GM10248 (cell line): ENCODE data around the gene ACTR3.
"Not testable (repeated sequence)": the region's sequence is repeated elsewhere in the genome, so short reads cannot be mapped to it uniquely, and the experiment has no call there.

Experiments used
- CTCF ChIA-PET: fragments of 300-600 bp; sonication (Branson Sonifier 250); formaldehyde crosslinking; extraction: SDS; loops from one replicate; lab custom pipeline; 2021; ENCODE audit warnings: antibody characterized with exemption; lab: Yijun Ruan, JAX
- POLR2A ChIA-PET: fragments of 350-650 bp; sonication (Branson Sonifier 250); formaldehyde crosslinking; extraction: SDS; loops from one replicate; lab custom pipeline; 2020; ENCODE audit warnings: antibody characterized with exemption; lab: Yijun Ruan, JAX
- DNase-seq: peaks from one replicate; pipeline ENCODE4 v3.0.0; 2012; ENCODE audit errors: extremely low spot score
- CTCF ChIP-seq: IDR thresholded peaks from 2 replicates; pipeline ENCODE4 v1.5.1; 2012; ENCODE audit warnings: mild to moderate bottlenecking, low read depth; ENCODE audit errors: extremely low read depth, missing control alignments, control extremely low read depth

Gene ACTR3

GRCh38 chr2:113889471-113890252 lies at the start of gene ACTR3:
TSS of gene ACTR3 (plus strand) at chr2:113890089. CDS start at chr2:113890280, 191 bp downstream.
- CTCF ChIA-PET, result interaction anchor here (0.8 to 1.4 kb wide), 2 partner anchors 17 to 44 kb away, joined by 3 read pairs; no protein-coding TSS in a partner anchor
- peak; percentile 93 for DNase-seq
- POLR2A ChIA-PET, result interaction anchor here (0.6 to 1.2 kb wide), 2 partner anchors 19 to 24 kb away, joined by 3 to 4 read pairs; no protein-coding TSS in a partner anchor
- TF ChIP-seq CTCF, result no peak

GRCh38 chr2:113840518-113840917 lies 49.4 kb upstream of the ACTR3 start:
- ChIA-PET CTCF (interaction anchor here (1.2 kb wide), 1 partner anchor 13 kb away, joined by 3 read pairs; no protein-coding TSS in a partner anchor), POLR2A (no interaction called here)
- TF ChIP-seq CTCF, result no peak
- DNase-seq, result no peak

GRCh38 chr2:113842919-113843736 lies 46.8 kb upstream of the ACTR3 start:
- no peak for DNase-seq
- ChIA-PET CTCF (interaction anchor here (1.3 to 1.7 kb wide), 2 partner anchors 10 to 36 kb away, joined by 3 to 5 read pairs; no protein-coding TSS in a partner anchor), POLR2A (no interaction called here)
- no peak for TF ChIP-seq CTCF

GRCh38 chr2:113843737-113844050 lies 46.2 kb upstream of the ACTR3 start:
- DNase-seq, POLR2A ChIA-PET: not testable (repeated sequence)
- CTCF ChIA-PET, result interaction anchor here (1.3 to 1.7 kb wide), 2 partner anchors 9 to 36 kb away, joined by 3 to 5 read pairs; no protein-coding TSS in a partner anchor

GRCh38 chr2:113845261-113845660 lies 44.6 kb upstream of the ACTR3 start:
- no peak for TF ChIP-seq CTCF
- POLR2A ChIA-PET, result no interaction called here
- no peak for DNase-seq
- CTCF ChIA-PET, result interaction anchor here (0.9 to 2.0 kb wide), 3 partner anchors 8 to 44 kb away, joined by 3 to 4 read pairs (median 4); no protein-coding TSS in a partner anchor

GRCh38 chr2:113845796-113846195 lies 44.1 kb upstream of the ACTR3 start:
- DNase-seq, POLR2A ChIA-PET: not testable (repeated sequence)
- CTCF ChIA-PET, result interaction anchor here (0.9 to 2.0 kb wide), 2 partner anchors 8 to 43 kb away, joined by 3 to 4 read pairs; no protein-coding TSS in a partner anchor

GRCh38 chr2:113846429-113846828 lies 43.5 kb upstream of the ACTR3 start:
- no peak for DNase-seq
- TF ChIP-seq CTCF, result no peak
- ChIA-PET CTCF (interaction anchor here (2.0 kb wide), 1 partner anchor 9 kb away, joined by 4 read pairs; no protein-coding TSS in a partner anchor), POLR2A (no interaction called here)
